Measurements from ENCODE around the gene RAE1. TPM values are rescaled to one million over a fixed set of nuclear protein-coding genes. Genes with fewer than 3 reads are reported as not detected.

The RAE1 gene
- total RNA-seq, 1 experiment from 2014 or later, result 64.1 TPM

GRCh38 chr20:57426831-57427230, 75.8 kb downstream of the RAE1 start:
- no peak for TF ChIP-seq CTCF (IDR thresholded peaks at IDR 0.05; ENCODE audit: unreplicated experiment)
- no peaks in the 10 kb centered on the region for H3K36me3 Mint-ChIP-seq (ENCODE audit: insufficient read depth, unreplicated experiment)
- no peaks in the 10 kb centered on the region for H3K9me3 Mint-ChIP-seq (ENCODE audit: low read depth, unreplicated experiment)
- H3K4me3 Mint-ChIP-seq (ENCODE audit: low read depth, unreplicated experiment), result no peak overlapping the region
- no peak for DNase-seq
- peaks cover 16% of the 10 kb centered on the region for H3K4me1 Mint-ChIP-seq (ENCODE audit: low read depth, unreplicated experiment)
- BruUV-seq (replicated peaks), result no TSS peak
- intact Hi-C loops (cut with micrococcal nuclease; ENCODE audit: unreplicated experiment), result no loop called here
- no peak overlapping the region for H3K27ac Mint-ChIP-seq (ENCODE audit: unreplicated experiment)
- CTCF ChIA-PET, result interaction anchor here (1.2 kb wide), 1 partner anchor 8 kb away, joined by 3 read pairs; no protein-coding TSS in a partner anchor
- peaks cover 70% of the 10 kb centered on the region for H3K27me3 Mint-ChIP-seq (ENCODE audit: unreplicated experiment)

GRCh38 chr20:57428324-57429158, 77.5 kb downstream of the RAE1 start:
- Mint-ChIP-seq H3K4me1 (ENCODE audit: low read depth, unreplicated experiment) (peaks cover 25% of the 10 kb centered on the region), H3K4me3 (ENCODE audit: low read depth, unreplicated experiment) (no peak overlapping the region), H3K36me3 (ENCODE audit: insufficient read depth, unreplicated experiment) (no peaks in the 10 kb centered on the region), H3K27me3 (ENCODE audit: unreplicated experiment) (peaks cover 62% of the 10 kb centered on the region), H3K27ac (ENCODE audit: unreplicated experiment) (no peak overlapping the region), H3K9me3 (ENCODE audit: low read depth, unreplicated experiment) (no peaks in the 10 kb centered on the region)
- no peak for DNase-seq
- intact Hi-C loops (cut with micrococcal nuclease; ENCODE audit: unreplicated experiment), result no loop called here
- no TSS peak for BruUV-seq (replicated peaks)
- no peak for TF ChIP-seq CTCF (IDR thresholded peaks at IDR 0.05; ENCODE audit: unreplicated experiment)
- CTCF ChIA-PET, result interaction anchor here (0.6 to 1.5 kb wide), 3 partner anchors 11 to 70 kb away, joined by 3 to 6 read pairs (median 4); no protein-coding TSS in a partner anchor

Small RNAs within 50 kb of the gene (microRNA-seq; reads per million reads assigned to microRNA genes)
- not detected for gene MIR4325

Other genes starting within 250 kb of the RAE1 start
- not detected in 2 replicates for gene BMP7, start 84.6 kb upstream of the RAE1 start, total RNA-seq (2022)
- gene SPO11, start 21.5 kb upstream of the RAE1 start, total RNA-seq (2022), result not detected in 2 replicates
- 29.5 and 32.0 TPM in 2 replicates for gene RBM38, start 40.1 kb downstream of the RAE1 start, total RNA-seq (2022)
- not detected in 2 replicates for gene CTCFL, start 173.9 kb downstream of the RAE1 start, total RNA-seq (2022)
- 0.12 and 0.19 TPM in 2 replicates for gene PCK1, start 209.9 kb downstream of the RAE1 start, total RNA-seq (2022)